Left kidney (tissue), 2 donors: ENCODE measurements around the gene RHCE. TPM values are rescaled to one million over a fixed set of nuclear protein-coding genes. Genes with fewer than 3 reads are reported as not detected.
"Not testable (repeated sequence)": the region's sequence is repeated elsewhere in the genome, so short reads cannot be mapped to it uniquely, and the experiment has no call there.

Experiments
- DNase-seq: peaks from one replicate; pipeline ENCODE4 v3.0.0-alpha.2; 2013
- polyA plus RNA-seq: library from polyadenylated mRNA; unstranded; fragments of 120-200 nt; gene quantifications from one replicate; pipeline ENCODE4 v1.2.1, GENCODE V29; 2013; ENCODE audit not compliant: insufficient read length

RHCE gene
- polyA plus RNA-seq, 1 donor: 0.83 TPM

DNA sequence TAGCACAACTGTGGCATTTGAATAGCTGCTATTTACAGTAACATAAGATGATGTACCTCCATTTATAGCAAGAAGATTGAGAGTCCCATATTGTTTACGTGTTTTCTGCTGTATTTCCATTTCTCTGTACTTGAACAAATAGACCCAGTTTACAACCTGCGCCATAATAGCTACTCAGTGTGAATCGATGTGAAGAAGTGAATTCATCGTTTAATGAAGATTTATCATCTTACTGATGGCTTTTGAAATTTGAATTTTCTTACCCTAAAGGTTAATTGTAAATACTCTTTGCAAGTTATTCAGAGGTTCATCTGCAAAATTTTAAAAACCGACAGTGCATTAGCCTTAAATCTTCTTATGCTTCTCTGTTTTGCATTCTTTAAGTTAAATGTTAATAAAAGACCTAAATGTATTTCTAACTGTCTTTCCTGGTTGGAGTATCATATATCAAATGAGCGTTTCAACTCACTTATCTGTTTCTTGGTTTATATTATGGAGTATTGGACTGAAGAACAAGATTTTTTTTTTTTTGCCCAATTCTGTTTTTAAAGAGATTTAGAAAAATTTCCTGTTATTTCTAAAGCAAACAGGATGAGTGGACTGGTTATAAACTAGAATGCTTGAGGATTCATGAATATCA is 12.2 kb upstream of the RHCE start:
- DNase-seq: no peak

DNA sequence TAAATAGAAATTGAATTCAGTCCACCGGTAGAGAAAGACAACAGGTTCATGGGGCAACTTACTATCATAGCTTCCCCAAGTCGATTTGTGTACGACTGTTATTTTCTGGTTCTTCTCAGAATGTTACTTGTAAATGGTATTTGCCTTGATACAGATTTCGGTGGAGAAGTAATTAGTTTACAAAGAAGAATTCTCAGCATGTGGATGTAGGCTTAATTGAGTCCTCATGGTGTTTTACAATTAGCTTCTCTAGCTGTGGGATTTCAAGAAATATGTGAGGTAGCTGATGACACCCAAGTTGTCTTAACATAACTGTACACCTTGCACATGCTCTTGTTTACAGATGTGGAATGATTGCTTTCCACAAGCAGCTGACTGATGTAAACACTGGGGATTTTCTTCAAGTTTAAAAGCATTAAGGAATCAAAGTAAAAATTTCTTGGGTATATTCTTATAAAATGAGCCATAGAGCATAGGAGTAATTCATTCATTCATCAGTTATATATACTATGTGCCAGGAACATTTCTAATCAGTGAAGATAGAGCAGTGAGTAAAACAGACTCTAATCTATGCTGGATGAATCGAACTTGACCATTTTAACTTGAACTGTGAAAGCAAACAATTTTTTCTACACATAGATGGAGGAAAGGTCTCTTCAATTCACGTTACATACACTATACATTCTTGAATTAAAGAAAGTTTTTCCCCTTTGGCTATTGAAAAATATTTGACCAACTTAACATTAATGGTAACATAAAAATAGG is 11.5 kb upstream of the RHCE start:
- DNase-seq: no peak

DNA sequence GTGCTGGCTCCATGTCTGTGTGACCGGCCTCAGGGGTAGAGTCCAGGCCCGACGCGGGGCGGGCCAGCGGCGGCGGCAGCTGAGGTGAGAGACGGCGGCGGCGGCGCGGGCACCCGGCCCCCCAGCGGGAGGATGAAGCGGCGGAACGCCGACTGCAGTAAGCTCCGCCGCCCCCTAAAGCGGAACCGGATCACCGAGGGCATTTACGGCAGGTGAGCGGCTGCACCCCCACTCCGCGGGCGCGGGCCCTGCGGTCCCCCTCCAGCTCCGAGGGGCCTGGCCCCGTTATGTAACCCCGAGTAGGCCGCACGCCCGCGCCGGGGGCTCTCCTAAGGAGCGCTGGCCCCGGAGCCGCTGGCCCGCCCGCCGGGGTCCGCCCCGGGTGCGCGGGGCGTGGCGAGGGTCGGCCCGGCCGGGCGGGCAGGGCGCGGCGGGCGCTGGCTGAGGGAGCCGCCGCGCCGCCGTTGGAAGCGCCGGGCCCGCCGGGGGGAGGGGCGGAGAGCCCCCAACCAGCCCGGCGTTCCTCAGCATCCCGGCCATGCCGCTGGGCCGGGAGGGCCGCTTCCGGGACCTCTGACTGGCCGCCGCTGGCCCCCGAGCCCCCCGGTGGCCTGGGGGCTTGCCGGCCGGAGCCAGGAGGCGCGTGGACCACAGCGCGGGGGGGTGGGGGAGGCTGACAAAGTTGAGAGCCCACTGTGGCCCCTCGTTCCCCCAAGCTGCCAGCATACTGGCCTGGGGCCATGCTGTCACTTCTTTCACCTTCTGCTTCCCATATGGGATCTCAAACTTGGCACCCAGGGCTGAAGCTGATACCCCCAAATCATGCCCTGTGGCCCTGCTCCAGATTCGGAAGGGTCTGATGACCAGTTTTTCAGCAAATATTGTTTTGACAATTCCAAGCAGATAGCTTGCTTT is 10.6 kb upstream of the RHCE start:
- no peak for DNase-seq

DNA sequence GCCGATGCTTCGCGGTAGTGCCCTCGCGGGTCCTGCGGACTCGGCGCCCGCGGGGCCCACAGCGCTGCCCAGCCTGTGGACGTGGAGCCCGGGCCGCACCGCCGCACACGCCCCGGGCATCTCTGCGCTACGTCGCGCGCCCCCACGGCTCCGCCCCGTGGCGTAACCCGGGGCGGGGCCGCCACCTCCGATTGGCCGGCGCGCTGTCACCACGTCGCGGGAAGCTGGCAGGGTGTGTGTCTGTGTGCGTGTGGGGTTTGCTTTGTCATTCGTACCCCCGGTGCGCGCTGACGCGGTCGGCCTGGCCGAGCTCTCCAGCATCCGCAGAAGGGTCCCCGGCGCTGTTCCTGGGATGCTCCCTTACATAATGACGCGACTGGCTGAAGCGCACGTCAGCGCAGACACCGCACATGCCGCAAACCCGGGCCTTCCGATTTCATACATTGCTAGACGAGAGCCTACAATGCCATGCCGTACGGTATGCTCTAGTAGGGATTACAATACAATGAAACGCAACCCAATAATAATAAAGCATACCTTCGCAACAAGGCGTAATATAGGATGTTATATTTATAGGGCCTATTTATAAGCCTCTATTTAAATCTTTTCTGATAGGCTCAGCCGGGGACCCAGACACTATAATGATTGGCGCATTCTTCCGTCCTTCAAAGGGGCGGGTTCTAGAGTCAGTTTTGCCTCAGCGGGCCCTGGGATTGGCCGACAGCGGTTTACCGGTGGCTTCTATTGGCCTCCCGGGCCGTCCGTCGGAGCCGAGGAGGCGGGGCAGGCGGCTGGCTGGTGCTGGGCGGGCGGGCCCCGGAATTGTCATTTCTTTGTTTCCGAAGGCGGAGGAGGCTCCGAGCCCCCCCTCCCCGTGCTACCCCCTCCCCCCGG is 9.7 kb upstream of the RHCE start, which contains the start of gene MACO1:
TSS of gene MACO1 (plus strand) at position 825 of the 894 bp plus-strand sequence. CDS start 202 bp downstream, outside the sequence.
- DNase-seq: peak; percentile 98

DNA sequence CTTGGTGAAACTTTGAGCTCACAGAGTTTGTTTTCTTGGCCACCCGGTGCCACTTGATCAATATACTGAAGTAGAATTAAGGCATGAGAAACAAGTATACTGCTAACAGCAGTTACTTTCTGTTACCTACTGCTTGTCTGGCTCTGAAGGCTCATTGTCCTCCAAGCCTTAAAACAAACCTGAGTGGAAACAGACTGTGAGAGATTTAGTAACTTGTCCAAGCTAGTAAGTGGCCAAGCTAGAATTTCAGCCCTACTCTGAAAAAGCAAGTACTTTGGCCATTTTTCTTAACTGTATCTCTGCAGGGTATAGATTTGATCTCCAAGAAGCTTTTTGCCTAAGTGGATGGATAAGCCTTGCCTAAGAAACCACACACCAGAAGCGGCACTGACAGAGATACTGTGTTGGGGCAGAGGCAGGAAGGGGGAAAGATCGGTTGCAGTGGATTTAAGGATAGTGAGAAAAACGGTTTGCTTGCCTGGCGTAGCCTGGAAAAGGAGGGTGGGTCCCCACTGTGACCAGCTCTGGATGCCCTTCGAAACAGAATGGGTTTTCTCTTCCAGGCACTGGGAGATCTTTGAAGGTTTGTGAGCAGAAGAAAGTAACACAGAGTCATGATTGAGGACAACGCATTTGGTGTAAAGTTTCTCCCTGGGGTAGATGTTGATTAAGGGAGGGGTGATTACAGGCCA is 8.0 kb upstream of the RHCE start:
- no peak for DNase-seq

DNA sequence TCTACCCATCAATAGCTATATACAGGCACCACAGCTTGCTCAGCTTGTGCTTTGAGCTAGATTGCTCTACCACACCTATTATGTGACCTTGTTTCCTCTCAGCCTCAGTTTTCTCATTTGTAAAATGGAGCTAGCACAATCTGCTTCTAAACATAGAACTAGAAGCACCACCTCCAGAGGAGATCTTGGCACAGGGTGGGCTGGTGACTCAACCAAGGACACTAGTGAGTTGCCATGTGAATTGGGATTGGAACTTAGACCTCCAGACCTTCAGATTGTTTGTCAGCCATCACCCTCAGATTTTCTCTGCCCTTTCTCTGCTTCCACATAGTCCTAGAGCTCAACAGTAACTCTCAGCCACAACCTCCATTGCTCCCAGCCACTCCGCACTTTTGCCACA is 7.1 kb upstream of the RHCE start:
- DNase-seq: no peak

DNA sequence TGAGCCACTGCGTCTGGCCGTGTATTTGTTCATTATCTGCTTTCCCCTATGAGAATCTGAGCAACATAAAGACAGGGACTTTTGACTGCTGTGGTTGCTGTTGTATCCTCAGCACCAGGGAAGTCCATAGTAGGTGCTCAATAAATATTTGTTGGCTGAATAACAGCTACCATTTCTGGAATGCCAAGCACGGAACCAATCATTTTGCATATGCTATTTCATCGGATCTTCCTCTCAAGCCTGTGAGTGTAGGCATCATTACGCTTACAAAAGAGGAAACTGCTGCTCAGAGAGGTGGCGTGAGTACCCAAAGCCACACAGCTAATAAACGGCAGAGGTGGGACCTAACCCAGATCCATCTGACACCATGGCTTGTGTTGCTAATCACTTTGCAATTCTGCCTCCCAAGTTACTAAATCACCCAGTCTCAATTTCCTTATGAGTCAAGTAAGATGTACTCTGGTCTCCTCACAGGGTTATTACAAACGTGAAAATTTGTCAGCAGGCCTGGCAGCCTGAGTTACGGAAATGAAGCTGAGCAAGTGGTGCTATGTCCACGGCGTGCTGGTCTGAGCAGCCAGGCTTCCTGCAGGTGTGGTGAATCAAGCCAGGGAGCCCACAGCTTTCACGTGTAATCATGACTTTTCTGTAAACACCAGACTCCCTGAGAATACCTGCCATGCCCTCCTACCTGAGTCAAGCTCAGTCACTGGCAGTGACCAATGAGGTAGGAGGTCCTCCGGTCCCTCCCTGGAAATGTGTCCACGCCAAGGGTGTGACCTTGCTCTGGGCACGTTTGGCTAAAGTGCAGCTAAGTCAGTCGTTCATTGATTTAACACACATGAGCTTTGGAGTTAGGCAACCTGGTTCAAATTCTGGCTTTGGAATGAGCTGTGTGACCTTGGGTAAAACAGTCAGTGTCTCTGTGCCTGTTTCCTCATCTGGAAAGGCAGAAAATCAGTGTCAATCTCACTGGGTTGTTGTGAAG is 4.8 kb upstream of the RHCE start:
- no peak for DNase-seq

DNA sequence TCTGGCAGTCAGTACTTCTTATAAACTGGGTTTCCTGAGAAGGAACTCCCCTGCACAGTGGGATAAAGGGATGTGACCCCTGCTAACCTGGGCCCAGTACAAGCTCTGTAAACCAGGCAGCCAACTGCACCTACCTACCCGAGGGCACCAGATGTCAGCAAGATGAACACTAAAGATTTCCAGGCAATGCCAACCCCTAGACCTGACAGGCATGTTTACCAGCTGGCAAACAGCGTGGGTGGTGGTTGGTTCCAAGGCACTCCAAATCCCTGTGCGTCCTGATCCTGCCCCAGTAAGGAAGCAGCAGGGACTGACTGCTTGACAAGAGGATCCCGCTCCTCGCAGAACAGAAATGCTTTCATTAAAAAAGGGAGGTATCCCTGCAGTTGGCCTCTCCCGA is 2.6 kb upstream of the RHCE start:
- DNase-seq: not testable (repeated sequence)

DNA sequence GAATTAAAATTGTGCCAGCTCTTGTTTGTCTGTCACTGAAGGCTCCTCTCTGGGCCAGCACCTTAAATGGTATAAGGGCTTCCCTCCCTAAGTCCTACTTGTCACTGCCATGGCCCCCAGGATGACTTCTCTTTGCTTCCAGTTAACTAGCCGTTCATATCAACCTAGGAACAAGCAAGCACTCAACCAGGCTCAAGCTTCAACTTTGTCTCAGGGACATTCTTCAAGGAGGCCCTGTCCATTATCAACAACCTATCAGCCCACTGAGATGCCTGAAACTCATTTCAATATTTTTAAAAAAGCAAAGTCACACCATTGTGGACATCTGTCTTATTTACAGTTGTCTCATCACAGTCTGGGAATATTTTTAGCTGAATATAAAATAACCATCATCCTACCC is 1.3 kb downstream of the RHCE start:
- not testable (repeated sequence) for DNase-seq

DNA sequence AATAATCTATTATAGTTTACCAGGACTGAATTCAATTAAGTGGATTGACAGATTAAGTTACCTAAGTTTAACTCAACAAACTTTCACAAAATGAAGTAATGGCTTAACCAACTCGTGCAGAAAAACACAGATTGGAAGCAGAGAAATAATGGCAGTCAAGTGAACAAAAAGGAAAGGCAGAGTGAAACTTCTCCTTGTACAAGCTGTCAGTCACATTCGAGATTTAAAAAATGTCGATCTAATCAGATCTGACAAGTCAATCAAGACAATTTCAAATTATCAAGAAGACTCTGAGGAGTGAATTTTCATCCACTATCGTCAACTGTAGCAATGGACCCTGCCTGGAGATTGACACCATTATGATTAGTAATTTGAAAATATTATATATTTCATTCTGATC is 3.3 kb downstream of the RHCE start:
- DNase-seq: not testable (repeated sequence)

DNA sequence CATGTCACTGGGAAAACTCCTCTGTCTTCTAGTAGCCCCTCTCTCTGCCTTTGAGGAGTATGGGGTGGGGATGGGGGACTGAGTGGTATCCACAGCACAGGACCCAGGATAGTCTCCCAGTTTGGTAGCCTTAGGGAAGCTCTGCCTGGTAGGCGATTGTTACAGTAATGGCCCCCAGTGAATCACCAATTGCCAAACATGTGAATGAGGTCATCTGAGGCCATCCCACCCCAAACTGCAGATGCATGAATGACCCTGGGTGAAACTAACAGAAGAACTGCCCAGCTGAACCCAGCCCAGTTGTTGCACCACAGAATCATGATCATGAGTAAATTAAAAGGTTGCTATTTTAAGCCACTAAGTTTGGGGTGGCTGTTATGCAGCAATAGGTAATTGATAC is 6.0 kb downstream of the RHCE start:
- DNase-seq: not testable (repeated sequence)

DNA sequence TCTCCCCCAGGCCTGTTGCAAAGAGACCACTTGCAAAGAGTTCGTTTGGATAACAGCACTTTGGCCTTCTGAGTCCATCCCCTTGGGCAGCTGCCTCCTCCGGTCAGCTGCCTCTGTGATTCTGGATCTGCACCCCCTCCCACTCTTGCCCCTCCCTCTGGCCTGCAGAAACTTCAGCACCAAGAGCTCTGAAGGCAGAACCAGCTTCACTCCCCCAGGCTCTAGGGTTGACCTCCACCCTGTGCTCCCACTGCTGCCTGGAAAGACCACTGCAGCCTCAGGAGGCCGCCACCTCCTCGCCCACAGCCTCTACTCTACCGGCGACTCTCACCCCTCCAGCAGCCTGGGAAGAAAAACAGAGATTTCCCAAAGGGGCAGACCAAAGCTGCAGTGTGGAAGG is 6.5 kb downstream of the RHCE start:
- DNase-seq: not testable (repeated sequence)

DNA sequence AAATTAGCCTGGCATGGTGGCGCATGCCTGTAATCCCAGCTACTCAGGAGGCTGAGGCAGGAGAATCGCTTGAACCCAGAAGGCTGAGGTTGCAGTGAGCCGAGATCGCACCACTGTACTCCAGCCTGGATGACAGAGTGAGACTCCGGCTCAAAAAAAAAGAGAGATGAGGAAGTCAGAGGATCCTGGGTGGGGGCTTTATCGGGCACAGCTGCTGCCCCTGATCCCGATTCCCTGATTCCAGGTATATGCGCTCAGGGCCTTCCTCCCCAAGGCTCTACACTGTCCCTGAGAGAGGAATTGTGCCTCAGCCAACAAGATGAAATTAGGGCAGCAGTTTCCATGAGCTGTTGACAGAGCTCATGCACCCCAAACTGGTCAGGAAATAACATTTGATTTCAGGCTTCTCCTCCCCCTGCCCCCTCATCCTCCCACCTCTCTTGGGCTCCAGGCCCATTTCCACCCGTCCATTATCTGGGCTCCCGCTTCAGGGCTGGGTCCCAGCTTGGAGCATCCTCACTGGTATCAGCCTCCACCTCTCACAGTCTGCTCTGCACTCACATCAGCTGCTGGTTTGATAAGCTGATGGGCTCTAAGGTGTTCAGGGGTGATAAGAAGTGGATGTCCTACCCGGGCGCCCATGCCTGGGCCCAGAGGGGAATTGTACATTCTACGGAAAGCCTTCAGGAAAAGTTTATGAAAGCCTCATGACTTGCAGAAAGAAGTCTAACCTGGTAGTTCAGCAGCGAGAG is 7.6 kb downstream of the RHCE start:
- DNase-seq: not testable (repeated sequence)

DNA sequence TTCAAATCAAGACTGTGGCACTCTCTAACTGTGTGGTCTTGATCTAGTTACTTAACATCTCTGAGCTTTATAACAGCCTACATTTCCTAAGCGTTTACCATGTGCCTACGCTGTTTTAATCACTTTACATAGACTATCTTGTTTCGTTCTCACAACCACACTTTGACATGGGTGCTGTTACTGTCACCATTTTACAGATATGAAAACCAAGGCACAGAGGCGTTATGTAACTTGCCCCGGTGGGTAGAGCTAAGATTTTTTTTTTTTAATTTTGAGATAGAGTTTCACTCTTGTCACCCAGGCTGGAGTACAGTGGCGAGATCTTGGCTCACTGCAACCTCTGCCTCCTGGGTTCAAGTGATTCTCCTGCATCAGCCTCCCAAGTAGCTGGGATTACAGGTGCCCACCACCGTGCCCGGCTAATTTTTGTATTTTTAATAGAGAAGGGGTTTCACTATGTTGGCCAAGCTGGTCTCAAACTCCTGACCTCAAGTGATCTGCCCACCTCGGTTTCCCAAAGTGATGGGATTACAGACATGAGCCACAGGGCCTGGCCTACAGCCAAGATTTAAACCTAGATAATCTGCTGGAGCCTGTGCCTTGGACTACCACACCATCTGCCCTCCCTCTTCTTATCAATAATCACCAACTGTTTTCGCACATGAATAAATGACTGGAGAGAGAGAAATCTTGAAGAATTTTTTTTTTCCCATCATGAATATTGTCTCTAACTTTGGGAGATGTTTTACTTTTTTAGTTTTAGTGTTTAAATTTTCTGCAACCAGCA is 10.8 kb downstream of the RHCE start:
- not testable (repeated sequence) for DNase-seq

DNA sequence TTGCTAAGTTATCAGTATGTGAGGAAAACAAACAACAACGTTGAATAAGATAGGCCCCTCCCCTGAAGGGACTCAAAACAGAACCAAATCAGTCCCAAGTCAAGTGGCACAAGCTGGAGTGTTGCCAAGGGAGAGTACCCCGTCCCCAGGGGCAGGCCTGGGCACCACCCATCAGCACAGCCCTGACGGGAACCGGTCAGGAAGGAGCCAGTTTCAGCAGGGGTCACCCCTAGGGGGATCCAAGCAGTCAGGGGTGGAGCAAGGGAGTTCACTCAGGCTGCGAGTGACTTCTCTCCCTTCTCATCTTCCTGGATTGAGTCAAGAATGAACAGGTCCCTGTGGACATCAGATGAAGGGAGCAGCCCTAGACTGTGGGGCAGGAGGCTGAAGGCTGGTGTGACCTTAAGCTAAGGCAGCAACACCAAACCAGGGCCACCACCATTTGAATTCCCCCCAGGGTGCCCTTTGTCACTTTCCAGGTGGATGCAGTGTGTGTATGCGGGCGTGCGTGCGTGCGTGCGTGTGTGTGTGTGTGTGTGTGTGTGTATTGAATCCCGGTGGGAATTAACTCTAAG is 14.8 kb downstream of the RHCE start:
- not testable (repeated sequence) for DNase-seq

DNA sequence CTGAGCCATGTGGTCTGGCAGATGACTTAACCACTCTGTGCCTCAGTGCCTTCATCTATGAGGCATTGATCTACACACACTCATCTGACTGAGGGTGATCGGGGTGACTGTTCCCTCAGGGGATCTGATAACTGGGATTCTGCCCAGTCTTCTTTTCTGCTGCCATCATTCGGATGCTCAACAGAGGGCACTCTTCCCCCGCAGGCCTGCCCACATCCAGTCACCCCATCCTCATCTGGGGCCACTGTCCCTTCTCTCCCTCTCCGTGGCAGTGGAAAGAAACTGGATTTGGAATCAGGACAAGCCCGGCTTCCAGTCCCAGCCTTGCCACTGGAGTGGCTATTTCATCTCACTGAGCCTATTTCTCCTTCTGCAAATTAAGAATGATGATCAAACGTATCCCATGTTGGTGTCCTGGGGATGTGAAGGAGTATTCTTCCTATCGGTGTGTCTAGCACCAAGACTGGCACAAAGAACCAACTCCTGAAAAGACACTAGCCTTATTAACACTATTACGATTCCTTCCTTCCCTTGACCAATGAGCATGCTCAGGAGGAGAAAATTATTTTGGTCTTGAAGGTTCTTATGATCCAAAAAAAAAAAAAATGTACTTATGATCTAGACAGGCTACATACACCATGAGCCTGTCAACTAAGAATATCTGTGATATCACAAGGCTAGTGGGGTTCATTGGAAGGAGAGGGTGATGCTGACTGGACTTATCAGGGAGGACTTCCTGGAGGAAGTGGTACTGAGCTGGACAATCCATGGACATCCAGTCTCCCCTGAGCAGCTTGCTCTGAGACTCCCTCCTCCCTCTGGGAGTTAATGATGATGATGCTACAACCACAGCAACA is 17.4 kb downstream of the RHCE start:
- DNase-seq: not testable (repeated sequence)

DNA sequence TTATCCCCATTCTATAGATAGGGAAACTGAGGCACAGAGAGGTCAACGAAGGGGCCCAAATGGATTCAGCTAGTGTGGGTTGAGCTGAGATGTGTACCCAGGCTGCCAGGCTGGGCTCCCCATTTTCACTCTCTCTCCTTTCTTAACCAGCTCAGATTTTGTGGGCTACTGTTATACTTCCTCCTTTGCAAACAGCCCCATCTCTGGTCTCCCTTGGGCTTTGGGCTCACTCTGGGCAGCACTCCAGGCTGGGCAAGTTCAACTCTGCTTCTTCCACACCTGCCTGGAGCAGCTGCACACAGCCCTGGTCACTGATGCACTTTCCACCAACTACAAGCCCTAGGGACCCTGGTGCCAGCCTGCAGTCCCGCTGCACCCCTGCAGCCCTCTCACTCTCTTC is 22.5 kb downstream of the RHCE start:
- not testable (repeated sequence) for DNase-seq
